Thymus (tissue), 11 donors: ENCODE results near the gene LPP. TPM values are rescaled to one million over a fixed set of nuclear protein-coding genes. Genes with fewer than 3 reads are reported as not detected.

Experiments used
- DNase-seq, 9 donors: peaks; one replicate each; pipeline ENCODE4 v3.0.0-alpha.2; 2013; ENCODE audit warnings: low spot score in 9 of 9, low read depth in 6 of 9, missing footprints in 1 of 9
- H3K27ac ChIP-seq, 2 donors: one replicate each; pipeline ENCODE4 v1.5.1; 2013; ENCODE audit warnings: control low read depth in 1 of 2, low read depth in 1 of 2, low read length in 1 of 2, mild to moderate bottlenecking in 1 of 2, moderate library complexity in 1 of 2
- H3K27me3 ChIP-seq, 2 donors: one replicate each; pipeline ENCODE4 v1.5.1; 2013; ENCODE audit warnings: low read length in 1 of 2; ENCODE audit not compliant: control insufficient read depth in 2 of 2, insufficient read depth in 1 of 2
- H3K36me3 ChIP-seq, 2 donors: one replicate each; pipeline ENCODE4 v1.5.1; 2013; ENCODE audit warnings: low read length in 1 of 2, mild to moderate bottlenecking in 1 of 2, moderate library complexity in 1 of 2; ENCODE audit not compliant: control insufficient read depth in 2 of 2, insufficient read depth in 2 of 2
- H3K4me1 ChIP-seq, 2 donors: one replicate each; pipeline ENCODE4 v1.5.1; 2013; ENCODE audit warnings: low read length in 2 of 2; ENCODE audit not compliant: control insufficient read depth in 2 of 2, insufficient read depth in 2 of 2
- H3K4me3 ChIP-seq, 2 donors: one replicate each; pipeline ENCODE4 v1.5.1; 2013; ENCODE audit warnings: low read length in 2 of 2, control low read depth in 1 of 2, mild to moderate bottlenecking in 1 of 2
- H3K9me3 ChIP-seq, 2 donors: one replicate each; pipeline ENCODE4 v1.5.1; 2013; ENCODE audit warnings: low read length in 1 of 2, mild to moderate bottlenecking in 1 of 2; ENCODE audit not compliant: control insufficient read depth in 2 of 2, insufficient read depth in 1 of 2
- WGBS: extraction: QIAGEN DNeasy Blood & Tissue Kit; methylation state at CpG from one replicate; pipeline ENCODE4 v1.1.7; 2013; 5-methylcytosine and 5-hydroxymethylcytosine counted together
- polyA plus RNA-seq: library from polyadenylated mRNA; stranded (reverse); fragments of 200-250 nt; gene quantifications from one replicate; pipeline ENCODE4 v1.2.3, GENCODE V29; 2013
- total RNA-seq: library from RNA; stranded (reverse); fragments of 120-200 nt; gene quantifications from one replicate; pipeline ENCODE4 v1.2.4, GENCODE V29; 2013
- donor health status: healthy.

Gene LPP
- total and polyA plus RNA-seq, 2 donors: 6.5 to 9.2 TPM

GRCh38 chr3:188590557-188590956, 436.6 kb downstream of the LPP start:
- Histone ChIP-seq H3K27me3 (no peaks in the 10 kb centered on the region), H3K27ac (no peak overlapping the region), H3K36me3 (no peaks in the 10 kb centered on the region), H3K4me3 (no peak overlapping the region), H3K9me3 (no peaks in the 10 kb centered on the region), H3K4me1 (no peaks in the 10 kb centered on the region)
- no peak for DNase-seq

- Histone ChIP-seq H3K4me1 (no peaks in the 10 kb centered on the region), H3K9me3 (no peaks in the 10 kb centered on the region), H3K27ac (no peak overlapping the region), H3K27me3 (no peaks in the 10 kb centered on the region), H3K36me3 (no peaks in the 10 kb centered on the region), H3K4me3 (no peak overlapping the region)
- WGBS: 95% methylated on average over 2 of the region's 2 CpGs
- DNase-seq: no peak
These were observed 440.2 kb downstream of the LPP start for GRCh38 chr3:188594139-188594538.

GRCh38 chr3:188595890-188596376, 442.0 kb downstream of the LPP start:
- WGBS: 77% methylated on average over 5 of the region's 5 CpGs
- Histone ChIP-seq H3K27ac (no peak overlapping the region), H3K4me1 (no peaks in the 10 kb centered on the region), H3K9me3 (no peaks in the 10 kb centered on the region), H3K27me3 (no peaks in the 10 kb centered on the region), H3K36me3 (no peaks in the 10 kb centered on the region), H3K4me3 (no peak overlapping the region)
- no peak for DNase-seq

GRCh38 chr3:188598894-188599293, 444.9 kb downstream of the LPP start:
- DNase-seq: no peak
- Histone ChIP-seq H3K4me1 (no peaks in the 10 kb centered on the region), H3K4me3 (no peak overlapping the region), H3K27ac (no peak overlapping the region), H3K9me3 (no peaks in the 10 kb centered on the region), H3K36me3 (no peaks in the 10 kb centered on the region), H3K27me3 (no peaks in the 10 kb centered on the region)
- WGBS: 96% methylated on average over 3 of the region's 3 CpGs

GRCh38 chr3:188602111-188602510, 448.2 kb downstream of the LPP start:
- Histone ChIP-seq H3K9me3 (no peaks in the 10 kb centered on the region), H3K4me1 (no peaks in the 10 kb centered on the region), H3K27me3 (no peaks in the 10 kb centered on the region), H3K36me3 (no peaks in the 10 kb centered on the region), H3K4me3 (no peak overlapping the region), H3K27ac (no peak overlapping the region)
- DNase-seq: no peak

- Histone ChIP-seq H3K9me3 (no peaks in the 10 kb centered on the region), H3K36me3 (no peaks in the 10 kb centered on the region), H3K4me3 (no peak overlapping the region), H3K4me1 (no peaks in the 10 kb centered on the region), H3K27ac (no peak overlapping the region), H3K27me3 (no peaks in the 10 kb centered on the region)
- 97% methylated on average over 3 of the region's 3 CpGs for WGBS
- no peak for DNase-seq
These were observed 448.7 kb downstream of the LPP start for GRCh38 chr3:188602620-188603019.

- Histone ChIP-seq H3K4me3 (no peak overlapping the region), H3K9me3 (no peaks in the 10 kb centered on the region), H3K27me3 (no peaks in the 10 kb centered on the region), H3K36me3 (peaks cover 7 to 9% of the 10 kb centered on the region in 2 donors), H3K4me1 (no peaks in the 10 kb centered on the region), H3K27ac (no peak overlapping the region)
- WGBS: 97% methylated on average over 1 of the region's 1 CpG
- no peak for DNase-seq
These were observed 450.7 kb downstream of the LPP start for GRCh38 chr3:188604651-188605050.

- DNase-seq: no peak
- Histone ChIP-seq H3K27ac (no peak overlapping the region), H3K4me3 (no peak overlapping the region), H3K36me3 (peaks cover 13 to 15% of the 10 kb centered on the region in 2 donors), H3K9me3 (no peaks in the 10 kb centered on the region), H3K27me3 (no peaks in the 10 kb centered on the region), H3K4me1 (no peaks in the 10 kb centered on the region)
These were observed 451.3 kb downstream of the LPP start for GRCh38 chr3:188605231-188605630.

GRCh38 chr3:188605905-188606304, 451.9 kb downstream of the LPP start:
- H3K4me3 ChIP-seq: no peak overlapping the region
- peaks cover 13 to 16% of the 10 kb centered on the region in 2 donors for H3K36me3 ChIP-seq
- no peaks in the 10 kb centered on the region for H3K9me3 ChIP-seq
- no peaks in the 10 kb centered on the region for H3K4me1 ChIP-seq
- H3K27ac ChIP-seq: no peak overlapping the region
- no peaks in the 10 kb centered on the region for H3K27me3 ChIP-seq
- no peak for DNase-seq
- WGBS: 99% methylated on average over 5 of the region's 5 CpGs

- no peaks in the 10 kb centered on the region for H3K27me3 ChIP-seq
- H3K4me1 ChIP-seq: no peaks in the 10 kb centered on the region
- H3K36me3 ChIP-seq: peaks cover 13 to 16% of the 10 kb centered on the region in 2 donors
- H3K9me3 ChIP-seq: no peaks in the 10 kb centered on the region
- no peak overlapping the region for H3K27ac ChIP-seq
- no peak overlapping the region for H3K4me3 ChIP-seq
- DNase-seq: no peak
These were observed 453.9 kb downstream of the LPP start for GRCh38 chr3:188607805-188608315.
